Activated naive CD8-positive, alpha-beta T cell treated with anti-CD3 and anti-CD28 coated beads, Interleukin-2, amount 10 ng/mL, durations not matched to agents 7 days and 5 days (primary cell): Measurements from ENCODE around the gene MAP4. TPM values are rescaled to one million over a fixed set of nuclear protein-coding genes. Genes with fewer than 3 reads are reported as not detected.
"Not testable (repeated sequence)": the region's sequence is repeated elsewhere in the genome, so short reads cannot be mapped to it uniquely, and the experiment has no call there.

Experiments
- ATAC-seq: fragments of 150-1000 bp; cut with Tn5 transposase; one replicate; pipeline ENCODE4 v1.10.0; 2021; ENCODE audit warnings: low read depth, moderate library complexity
- POLR2A ChIA-PET: fragments of 350-600 bp; sonication (Branson Sonifier 250); formaldehyde crosslinking; loops from one replicate; lab custom pipeline; 2021; ENCODE audit warnings: antibody characterized with exemption; lab: Charles Lee
- DNase-seq: peaks from one replicate; pipeline ENCODE4 v3.0.0; 2021
- H3K27ac Mint-ChIP-seq: one replicate; pipeline ENCODE4 v1.8.0; 2022; ENCODE audit warnings: mild to moderate bottlenecking, mixed read lengths
- H3K27me3 Mint-ChIP-seq: one replicate; pipeline ENCODE4 v1.8.0; 2022; ENCODE audit warnings: mild to moderate bottlenecking, moderate library complexity, mixed read lengths
- H3K36me3 Mint-ChIP-seq: one replicate; pipeline ENCODE4 v1.8.0; 2021; ENCODE audit warnings: mild to moderate bottlenecking, mixed read lengths
- H3K4me1 Mint-ChIP-seq: one replicate; pipeline ENCODE4 v1.8.0; 2021; ENCODE audit warnings: mixed read lengths
- H3K4me3 Mint-ChIP-seq: one replicate; pipeline ENCODE4 v1.8.0; 2022; ENCODE audit warnings: mild to moderate bottlenecking, moderate library complexity, mixed read lengths
- H3K9me3 Mint-ChIP-seq: one replicate; pipeline ENCODE4 v1.8.0; 2021; ENCODE audit warnings: mixed read lengths
- total RNA-seq, 2 experiments: library from RNA; stranded (reverse); gene quantifications; one replicate each; pipeline ENCODE4 v1.2.3, GENCODE V29; 2021

Gene MAP4
- total RNA-seq, 2 experiments from 2014 or later: 118 to 119 TPM

DNA sequence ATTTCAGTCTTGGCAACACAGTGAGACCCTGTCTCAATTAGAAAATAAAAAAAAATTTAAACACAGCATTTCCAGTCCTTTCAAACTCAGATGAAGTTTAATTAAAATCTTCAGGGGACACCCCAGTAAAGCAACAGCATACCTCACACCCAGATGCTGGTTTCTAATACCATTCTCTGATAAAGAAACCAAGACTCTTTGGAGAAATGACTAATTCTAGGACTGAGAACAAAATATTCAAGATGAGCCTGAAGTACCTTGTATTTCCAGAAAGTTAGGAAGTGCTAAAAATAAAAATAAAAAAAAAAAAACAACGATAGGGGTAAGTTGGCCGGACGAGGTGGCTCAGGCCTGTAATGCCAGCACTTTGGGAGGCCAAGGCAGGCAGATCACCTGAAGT is 14.0 kb upstream of the MAP4 start:
- Mint-ChIP-seq H3K27ac (no peak overlapping the region), H3K4me3 (no peak overlapping the region), H3K36me3 (peaks cover 6% of the 10 kb centered on the region), H3K27me3 (no peaks in the 10 kb centered on the region), H3K9me3 (no peaks in the 10 kb centered on the region), H3K4me1 (peaks cover 17% of the 10 kb centered on the region)
- ATAC-seq (no peak), DNase-seq (no peak)
- POLR2A ChIA-PET: no interaction called here

DNA sequence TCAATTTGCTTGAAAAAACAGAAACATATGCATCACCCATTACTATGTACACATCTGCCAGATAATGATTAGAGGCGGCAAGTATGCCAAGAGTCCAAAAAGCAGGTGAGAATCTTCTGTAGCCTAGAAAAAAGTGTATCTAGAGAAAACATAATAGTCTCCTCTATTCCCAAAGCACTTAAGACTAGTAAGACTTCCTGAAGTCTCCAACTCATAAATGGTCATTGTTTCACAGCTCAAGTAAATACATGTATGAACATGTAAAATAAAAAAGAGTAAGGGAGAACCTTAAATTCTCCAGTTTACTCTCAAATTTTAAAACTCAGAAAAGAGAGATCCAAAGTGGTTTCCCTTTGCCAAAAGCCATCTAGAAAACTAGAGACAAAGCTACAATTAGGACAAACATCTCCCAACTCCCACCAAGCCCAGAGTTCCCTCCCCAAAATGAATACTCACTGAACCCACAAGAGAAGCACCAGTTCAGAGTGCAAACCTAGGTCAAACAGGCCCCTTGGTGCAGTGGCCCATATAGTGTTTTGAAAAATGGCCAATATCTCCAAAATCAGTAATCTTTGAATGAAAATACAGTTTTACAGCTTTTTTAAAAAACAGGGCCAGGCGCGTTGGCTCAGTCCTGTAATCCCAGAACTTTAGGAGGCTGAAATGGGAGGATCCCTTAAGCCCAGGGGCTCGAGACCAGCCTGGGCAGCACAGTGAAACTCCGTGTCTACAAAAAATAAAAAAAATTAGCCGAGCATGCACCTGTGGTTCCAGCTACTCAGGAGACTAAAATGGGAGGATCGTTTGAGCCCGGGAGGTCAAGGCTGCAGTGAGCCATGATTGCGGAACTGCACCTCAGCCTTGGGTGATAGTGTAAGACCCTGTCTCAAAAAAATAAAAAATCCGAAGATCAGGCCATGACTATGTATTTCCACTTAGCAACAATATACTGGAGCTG is 11.0 kb upstream of the MAP4 start:
- Mint-ChIP-seq H3K27ac (no peak overlapping the region), H3K9me3 (no peaks in the 10 kb centered on the region), H3K4me1 (peaks cover 12% of the 10 kb centered on the region), H3K4me3 (no peak overlapping the region), H3K36me3 (peaks cover 6% of the 10 kb centered on the region), H3K27me3 (no peaks in the 10 kb centered on the region)
- ATAC-seq (no peak), DNase-seq (no peak)
- POLR2A ChIA-PET: no interaction called here

DNA sequence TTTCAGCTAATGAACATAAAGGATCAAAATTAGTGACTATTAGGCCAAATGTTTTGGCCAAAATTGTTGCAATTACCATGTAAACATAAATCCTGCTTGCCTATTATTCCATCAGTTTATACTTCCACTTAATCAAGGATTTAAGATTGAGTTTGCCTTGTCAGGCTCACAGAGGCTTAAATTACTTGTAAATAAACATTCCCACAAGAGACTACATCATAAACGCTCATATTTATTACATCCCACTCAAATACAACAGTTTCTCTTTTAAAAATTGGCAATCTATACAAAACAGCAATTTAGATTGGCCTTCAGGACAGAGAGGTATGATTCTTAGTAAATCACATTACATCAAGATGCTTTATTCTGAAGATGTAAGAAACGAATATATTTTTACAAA is 9.9 kb upstream of the MAP4 start:
- H3K4me3 Mint-ChIP-seq: no peak overlapping the region
- POLR2A ChIA-PET: no interaction called here
- no peak for ATAC-seq
- DNase-seq: no peak
- no peaks in the 10 kb centered on the region for H3K27me3 Mint-ChIP-seq
- no peaks in the 10 kb centered on the region for H3K9me3 Mint-ChIP-seq
- H3K27ac Mint-ChIP-seq: no peak overlapping the region
- H3K4me1 Mint-ChIP-seq: peaks cover 10% of the 10 kb centered on the region
- peaks cover 8% of the 10 kb centered on the region for H3K36me3 Mint-ChIP-seq

DNA sequence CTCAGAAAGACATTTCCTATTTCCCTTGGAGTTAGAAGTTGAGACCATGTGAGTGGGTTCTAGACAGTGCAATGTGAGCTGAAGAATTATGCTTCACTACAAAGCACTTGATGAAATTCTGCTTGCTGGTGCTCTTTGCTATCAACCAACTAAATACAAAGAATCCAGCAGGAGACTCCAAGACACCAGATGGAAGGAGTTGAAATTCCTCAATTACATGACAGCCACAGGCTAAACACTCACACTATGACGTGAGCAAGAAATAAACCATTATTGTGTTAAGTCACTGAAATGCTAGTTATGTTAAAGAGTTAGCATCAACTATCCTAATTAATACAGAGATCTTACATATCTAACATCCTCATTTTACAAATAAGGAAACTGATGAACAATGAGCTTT is 8.2 kb upstream of the MAP4 start:
- Mint-ChIP-seq H3K27ac (no peak overlapping the region), H3K4me3 (no peak overlapping the region)

DNA sequence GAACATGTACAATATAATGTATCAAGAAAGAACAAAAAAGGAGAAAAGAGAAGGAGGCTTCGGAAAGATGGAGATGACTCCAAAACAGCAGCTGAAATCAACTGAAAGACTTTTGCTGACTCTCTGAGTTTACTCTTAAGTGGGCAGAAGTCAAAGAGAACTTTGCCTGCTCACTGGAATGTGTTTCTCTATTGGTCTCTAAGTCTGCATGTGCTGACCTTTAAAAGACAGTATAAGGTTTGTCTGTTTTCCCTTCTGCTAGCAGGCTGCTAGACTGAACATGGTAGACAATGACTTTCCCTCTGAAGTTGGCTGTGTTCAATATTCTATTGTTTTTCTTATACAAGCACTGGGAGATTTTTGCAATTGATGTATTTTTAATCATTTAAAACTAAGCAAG is 7.2 kb upstream of the MAP4 start:
- peaks cover 4% of the 10 kb centered on the region for H3K36me3 Mint-ChIP-seq
- ATAC-seq: no peak
- POLR2A ChIA-PET: no interaction called here
- DNase-seq: no peak
- peaks cover 10% of the 10 kb centered on the region for H3K4me1 Mint-ChIP-seq
- H3K27me3 Mint-ChIP-seq: no peaks in the 10 kb centered on the region
- no peak overlapping the region for H3K4me3 Mint-ChIP-seq
- H3K27ac Mint-ChIP-seq: no peak overlapping the region
- no peaks in the 10 kb centered on the region for H3K9me3 Mint-ChIP-seq

More for the DNA sequence above, 8.2 kb upstream of the MAP4 start:
- no peaks in the 10 kb centered on the region for H3K27me3 Mint-ChIP-seq
- peaks cover 10% of the 10 kb centered on the region for H3K4me1 Mint-ChIP-seq
- H3K36me3 Mint-ChIP-seq: peaks cover 4% of the 10 kb centered on the region
- H3K9me3 Mint-ChIP-seq: no peaks in the 10 kb centered on the region
- POLR2A ChIA-PET: no interaction called here
- no peak for ATAC-seq
- DNase-seq: no peak

DNA sequence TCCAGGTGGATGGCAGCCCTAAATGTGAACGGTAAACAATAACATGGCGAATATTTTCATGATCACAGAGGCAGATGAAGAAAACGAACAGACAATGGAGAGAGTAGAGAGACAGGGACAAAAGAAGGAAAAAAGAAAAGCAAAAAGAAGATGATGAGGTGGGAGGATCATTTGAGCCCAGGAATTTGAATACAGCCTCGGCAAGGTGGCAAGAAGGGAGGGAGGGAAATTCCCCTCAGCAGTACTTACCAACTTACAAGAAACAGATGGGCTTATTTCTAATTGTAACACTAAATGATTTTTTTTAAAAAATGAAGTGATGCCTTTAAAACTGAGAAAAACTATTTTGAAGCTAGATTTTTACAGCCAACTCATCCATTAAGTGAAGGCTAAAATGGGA is 6.0 kb upstream of the MAP4 start:
- peaks cover 10% of the 10 kb centered on the region for H3K36me3 Mint-ChIP-seq
- no peaks in the 10 kb centered on the region for H3K27me3 Mint-ChIP-seq
- H3K9me3 Mint-ChIP-seq: no peaks in the 10 kb centered on the region
- no peak for DNase-seq
- no peak for ATAC-seq
- no peak overlapping the region for H3K27ac Mint-ChIP-seq
- H3K4me3 Mint-ChIP-seq: no peak overlapping the region
- POLR2A ChIA-PET: no interaction called here
- peaks cover 17% of the 10 kb centered on the region for H3K4me1 Mint-ChIP-seq

DNA sequence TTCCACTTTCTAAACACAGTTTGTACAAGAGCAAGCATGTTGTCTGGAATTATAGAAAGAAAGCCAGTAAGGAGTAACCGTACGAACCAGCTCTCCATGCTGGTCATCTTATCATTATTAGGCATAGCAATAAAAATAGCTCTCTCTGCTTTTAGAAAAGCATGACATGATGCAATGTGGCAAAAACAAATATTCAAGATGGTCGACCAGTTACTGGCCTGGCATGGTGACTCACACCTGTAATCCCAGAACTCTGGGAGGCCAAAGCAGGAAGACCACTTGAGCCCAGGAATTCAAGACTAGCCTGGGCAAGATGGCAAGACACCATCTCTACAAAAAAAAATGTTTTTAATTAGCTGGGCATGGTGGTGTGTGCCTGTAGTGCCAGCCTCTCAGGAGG is 2.6 kb upstream of the MAP4 start:
- no peak overlapping the region for H3K27ac Mint-ChIP-seq
- H3K36me3 Mint-ChIP-seq: peaks cover 10% of the 10 kb centered on the region
- H3K4me3 Mint-ChIP-seq: no peak overlapping the region
- DNase-seq (no peak), ATAC-seq (no peak)
- no peaks in the 10 kb centered on the region for H3K9me3 Mint-ChIP-seq
- POLR2A ChIA-PET: no interaction called here
- H3K27me3 Mint-ChIP-seq: no peaks in the 10 kb centered on the region
- H3K4me1 Mint-ChIP-seq: peaks cover 30% of the 10 kb centered on the region

DNA sequence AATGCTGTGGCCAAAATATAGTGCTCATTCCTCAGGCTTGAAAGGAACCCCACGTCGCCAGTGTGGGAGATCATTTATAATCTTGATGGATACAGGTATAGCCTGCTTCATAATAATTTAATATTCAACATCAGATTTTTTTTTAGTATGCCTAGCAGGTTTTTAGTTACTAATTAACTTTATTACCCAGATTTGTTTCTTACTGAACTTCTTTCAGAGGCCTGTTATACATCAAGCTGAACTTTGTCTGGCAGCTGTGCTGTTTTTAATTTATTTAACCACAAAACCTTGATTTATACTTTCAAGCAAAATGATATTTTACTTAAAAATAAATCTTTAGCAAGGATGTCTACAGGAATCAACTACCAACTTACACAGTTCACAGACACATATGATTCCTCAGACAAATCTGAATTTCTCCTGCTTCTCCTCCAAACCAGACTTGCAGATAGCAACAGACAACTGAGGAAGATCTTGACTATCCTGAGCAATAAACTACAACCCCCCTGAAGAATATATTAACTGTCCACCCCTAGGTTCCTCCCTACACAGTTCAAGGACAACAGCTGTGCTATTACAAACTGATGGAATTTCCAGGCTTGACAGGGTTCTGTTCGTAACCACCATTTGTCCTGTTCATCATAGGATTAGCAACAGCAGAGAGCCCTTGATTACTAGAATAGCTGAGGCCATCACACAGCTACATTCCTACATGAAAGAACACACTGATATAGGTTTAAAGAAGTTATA is 610 bp downstream of the MAP4 start:
- Mint-ChIP-seq H3K27me3 (no peaks in the 10 kb centered on the region), H3K36me3 (peaks cover 7% of the 10 kb centered on the region), H3K27ac (no peak overlapping the region), H3K4me3 (no peak overlapping the region), H3K9me3 (no peaks in the 10 kb centered on the region), H3K4me1 (peaks cover 28% of the 10 kb centered on the region)
- POLR2A ChIA-PET: no interaction called here
- DNase-seq (no peak), ATAC-seq (no peak)

DNA sequence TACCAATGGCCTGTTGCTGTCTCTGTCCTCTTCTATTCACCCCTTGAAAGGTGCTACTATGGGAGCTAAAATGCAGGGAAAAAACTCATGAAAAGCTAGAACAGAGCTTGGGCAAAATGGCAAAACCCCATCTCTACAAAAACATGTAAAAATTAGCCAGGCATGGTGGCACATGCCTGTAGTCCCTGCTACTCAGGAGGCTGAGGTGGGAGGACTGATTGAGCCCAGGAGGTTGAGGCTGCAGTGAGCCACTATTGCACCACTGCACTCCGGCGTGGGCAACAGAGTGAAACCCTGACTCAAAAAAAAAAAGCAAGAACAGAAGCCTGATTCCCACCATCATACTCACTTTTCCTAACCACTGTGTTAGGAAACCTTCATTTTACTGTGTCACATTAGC is 1.9 kb downstream of the MAP4 start:
- DNase-seq: no peak
- Mint-ChIP-seq H3K27me3 (no peaks in the 10 kb centered on the region), H3K4me3 (no peak overlapping the region), H3K9me3 (no peaks in the 10 kb centered on the region), H3K36me3 (peaks cover 5% of the 10 kb centered on the region), H3K4me1 (peaks cover 28% of the 10 kb centered on the region), H3K27ac (no peak overlapping the region)
- ATAC-seq: no peak
- POLR2A ChIA-PET: interaction anchor here (1.2 kb wide), 1 partner anchor 15 kb away, joined by 4 read pairs; no protein-coding TSS in a partner anchor

DNA sequence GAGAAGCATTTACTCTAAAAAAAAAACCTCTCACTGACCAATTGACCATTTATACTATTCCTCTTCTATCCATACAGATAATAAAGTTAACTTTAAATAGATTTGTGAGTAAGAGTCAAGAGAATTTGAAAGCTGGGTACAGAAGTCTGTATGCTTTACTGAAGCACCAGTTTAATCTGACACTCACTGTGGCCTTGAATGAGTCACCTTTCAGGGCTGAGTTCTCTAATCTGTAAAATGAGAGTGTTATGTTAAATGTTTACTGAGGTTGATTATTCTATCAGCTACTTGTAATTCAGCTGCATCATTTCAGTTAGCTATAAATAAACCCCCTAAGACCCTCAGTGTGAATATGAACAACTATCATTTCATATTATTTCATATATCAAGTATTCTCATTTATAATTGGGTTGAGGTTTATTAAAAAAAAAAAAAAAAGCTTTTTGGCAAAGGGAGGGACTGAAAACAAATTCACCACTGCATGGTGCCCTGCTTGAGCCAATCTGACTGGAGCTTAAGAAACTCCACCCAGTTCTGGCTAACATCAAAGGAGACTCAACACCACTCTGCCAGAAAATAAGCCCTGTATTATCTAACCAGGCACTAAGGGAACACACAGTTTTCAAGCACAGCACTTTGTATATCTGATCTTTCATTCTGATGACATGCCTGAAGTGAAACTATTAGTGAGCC is 2.8 kb downstream of the MAP4 start:
- POLR2A ChIA-PET: interaction anchor here (0.7 to 1.2 kb wide), 3 partner anchors 9 to 166 kb away, joined by 3 to 4 read pairs (median 4); no protein-coding TSS in a partner anchor
- DNase-seq (no peak), ATAC-seq (no peak)

DNA sequence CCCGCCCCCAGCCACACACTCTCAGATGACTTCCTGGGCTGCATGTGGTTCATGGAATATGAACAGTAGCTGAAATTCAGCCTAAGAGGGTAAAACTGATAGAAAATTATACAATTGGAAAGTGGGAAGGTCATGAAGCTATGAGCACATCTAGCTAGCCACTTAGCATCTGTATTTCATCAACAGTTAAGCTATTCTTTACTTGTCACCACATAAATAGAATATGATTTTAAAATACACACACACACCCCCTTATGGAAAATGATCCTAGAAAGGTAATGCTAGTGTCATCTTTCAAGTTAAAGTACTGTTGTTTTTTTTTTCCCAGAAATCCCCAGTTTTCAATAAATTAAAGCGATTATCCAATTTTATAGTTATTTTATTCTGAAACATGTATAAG is 3.6 kb downstream of the MAP4 start:
- Mint-ChIP-seq H3K9me3 (no peaks in the 10 kb centered on the region), H3K27ac (no peak overlapping the region), H3K4me1 (peaks cover 24% of the 10 kb centered on the region), H3K4me3 (no peak overlapping the region), H3K27me3 (no peaks in the 10 kb centered on the region), H3K36me3 (peaks cover 6% of the 10 kb centered on the region)
- POLR2A ChIA-PET: interaction anchor here (0.7 kb wide), 1 partner anchor 8 kb away, joined by 3 read pairs; no protein-coding TSS in a partner anchor
- no peak for DNase-seq
- no peak for ATAC-seq

More for the DNA sequence above, 2.8 kb downstream of the MAP4 start:
- Mint-ChIP-seq H3K27me3 (no peaks in the 10 kb centered on the region), H3K27ac (no peak overlapping the region), H3K36me3 (peaks cover 5% of the 10 kb centered on the region), H3K9me3 (no peaks in the 10 kb centered on the region), H3K4me3 (no peak overlapping the region), H3K4me1 (peaks cover 28% of the 10 kb centered on the region)

DNA sequence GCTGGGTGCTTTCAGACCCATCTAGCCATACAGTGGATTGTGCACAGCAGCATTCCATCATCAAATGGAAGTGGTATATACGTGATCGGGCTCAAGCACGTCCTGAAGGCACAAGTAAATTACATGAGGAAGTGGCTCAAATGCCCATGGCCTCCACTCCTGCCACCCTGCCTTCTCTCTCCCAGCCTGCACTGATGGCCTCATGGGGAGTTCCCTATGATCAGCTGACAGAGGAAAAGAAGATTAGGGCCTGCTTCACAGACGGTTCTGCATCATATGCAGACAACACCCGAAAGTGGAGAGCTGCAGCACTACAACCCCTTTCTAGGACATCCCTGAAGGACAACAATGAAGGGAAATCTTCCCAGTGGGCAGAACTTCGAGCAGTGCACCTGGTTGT is 8.2 kb downstream of the MAP4 start:
- DNase-seq, H3K4me1 Mint-ChIP-seq, H3K36me3 Mint-ChIP-seq, H3K4me3 Mint-ChIP-seq, ATAC-seq, H3K9me3 Mint-ChIP-seq, H3K27me3 Mint-ChIP-seq, H3K27ac Mint-ChIP-seq: not testable (repeated sequence)
- POLR2A ChIA-PET: interaction anchor here (0.6 kb wide), 1 partner anchor 23 kb away, joined by 3 read pairs; no protein-coding TSS in a partner anchor

DNA sequence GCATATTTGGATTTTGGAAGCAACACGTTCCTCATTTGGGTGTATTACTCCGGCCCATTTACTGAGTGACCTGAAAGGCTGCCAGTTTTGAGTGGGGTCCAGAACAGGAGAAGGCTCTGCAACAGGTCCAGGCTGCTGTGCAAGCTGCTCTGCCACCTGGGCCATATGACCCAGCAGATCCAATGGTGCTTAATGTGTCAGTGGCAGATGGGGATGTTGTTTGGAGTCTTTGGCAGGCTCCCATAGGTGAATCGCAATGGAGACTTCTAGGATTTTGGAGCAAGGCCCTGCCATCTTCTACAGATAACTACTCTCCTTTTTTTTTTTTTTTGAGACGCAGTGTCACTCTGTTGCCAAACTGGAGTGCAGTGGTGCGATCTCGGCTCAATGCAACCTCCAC is 8.9 kb downstream of the MAP4 start:
- H3K27ac Mint-ChIP-seq, DNase-seq, H3K27me3 Mint-ChIP-seq, H3K36me3 Mint-ChIP-seq, POLR2A ChIA-PET, H3K4me1 Mint-ChIP-seq, ATAC-seq, H3K9me3 Mint-ChIP-seq, H3K4me3 Mint-ChIP-seq: not testable (repeated sequence)
